NCI-H2196 (cell line): ENCODE measurements around the gene CYP17A1.
A peak's percentile ranks its signal among the peaks of the same experiment; 100 is the strongest.
"Not testable (repeated sequence)": the region's sequence is repeated elsewhere in the genome, so short reads cannot be mapped to it uniquely, and the experiment has no call there.

Source experiments
- DNase-seq: peaks from one replicate; lab custom pipeline; 2025; ENCODE audit not compliant: unreplicated experiment; lab: John Stamatoyannopoulos, UW

The CYP17A1 gene

GRCh38 chr10:102838276-102838927 is 1.2 kb upstream of the CYP17A1 start:
- not testable (repeated sequence) for DNase-seq

GRCh38 chr10:102835007-102835482 is 2.2 kb downstream of the CYP17A1 start:
- DNase-seq: peak; percentile 55

- DNase-seq: no peak
These were observed 3.1 kb downstream of the CYP17A1 start for GRCh38 chr10:102834143-102834542.

- DNase-seq: no peak
These were observed 4.2 kb downstream of the CYP17A1 start for GRCh38 chr10:102832987-102833386.

- no peak for DNase-seq
These were observed 5.0 kb downstream of the CYP17A1 start for GRCh38 chr10:102832248-102832647.

- no peak for DNase-seq
These were observed 5.7 kb downstream of the CYP17A1 start for GRCh38 chr10:102831322-102832071.

GRCh38 chr10:102827597-102827975 is 9.6 kb downstream of the CYP17A1 start:
- DNase-seq: no peak

- DNase-seq: no peak
These were observed 10.9 kb downstream of the CYP17A1 start for GRCh38 chr10:102826148-102826796.

GRCh38 chr10:102824664-102825063 is 12.5 kb downstream of the CYP17A1 start:
- no peak for DNase-seq

- DNase-seq: no peak
These were observed 15.0 kb downstream of the CYP17A1 start for GRCh38 chr10:102822222-102822621.

- not testable (repeated sequence) for DNase-seq
These were observed 17.2 kb downstream of the CYP17A1 start for GRCh38 chr10:102820008-102820407.

GRCh38 chr10:102819054-102819453 is 18.2 kb downstream of the CYP17A1 start:
- DNase-seq: no peak

- no peak for DNase-seq
These were observed 20.0 kb downstream of the CYP17A1 start for GRCh38 chr10:102817175-102817574.

GRCh38 chr10:102815790-102816549 is 21.2 kb downstream of the CYP17A1 start:
- DNase-seq: no peak

- no peak for DNase-seq
These were observed 22.1 kb downstream of the CYP17A1 start for GRCh38 chr10:102814873-102815661.

GRCh38 chr10:102814453-102814871 is 22.8 kb downstream of the CYP17A1 start:
- no peak for DNase-seq

GRCh38 chr10:102813734-102814452 is 23.3 kb downstream of the CYP17A1 start:
- DNase-seq: no peak

- no peak for DNase-seq
These were observed 24.1 kb downstream of the CYP17A1 start for GRCh38 chr10:102813017-102813541.

GRCh38 chr10:102812231-102812876 is 24.9 kb downstream of the CYP17A1 start:
- no peak for DNase-seq
